Measurements from ENCODE around the gene CIPC. TPM values are rescaled to one million over a fixed set of nuclear protein-coding genes. Genes with fewer than 3 reads are reported as not detected.

Gene CIPC
- total and polyA plus RNA-seq, 8 donors = 6.0 to 81.1 (median 19.6) TPM

GRCh38 chr14:77104393-77104792 is 6.3 kb downstream of the CIPC start:
- Histone ChIP-seq H3K4me3 (no peak overlapping the region), H3K9me3 (no peaks in the 10 kb centered on the region), H3K36me3 (peaks cover 12 to 39% (median 38%) of the 10 kb centered on the region in 4 donors), H3K27ac (peak overlapping the region in 2 of 5 donors; percentile 34 to 99), H3K27me3 (no peaks in the 10 kb centered on the region), H3K4me1 (peaks cover 25 to 96% (median 61%) of the 10 kb centered on the region in 4 donors)
- intact Hi-C loops (cut with DNase I; ENCODE audit: low total_unique reads) = no loop called here
- 70 to 80% (median 76%) methylated on average over 3 of the region's 3 CpGs for WGBS, 5 donors
- TF ChIP-seq POLR2A (IDR thresholded peaks at IDR 0.05) = no peak
- no peak for TF ChIP-seq CTCF (IDR thresholded peaks at IDR 0.05)
- TF ChIP-seq POLR2AphosphoS5 (IDR thresholded peaks at IDR 0.05) = no peak
- no peak for TF ChIP-seq EP300 (IDR thresholded peaks at IDR 0.05)
- no peak for DNase-seq

- no peak for DNase-seq
- Histone ChIP-seq H3K9me3 (no peaks in the 10 kb centered on the region), H3K27me3 (no peaks in the 10 kb centered on the region), H3K36me3 (peaks cover 12 to 49% (median 48%) of the 10 kb centered on the region in 4 donors), H3K4me1 (peaks cover 25 to 96% (median 64%) of the 10 kb centered on the region in 4 donors), H3K27ac (peak overlapping the region in 2 of 5 donors; percentile 9 to 99), H3K4me3 (no peak overlapping the region)
- intact Hi-C loops (cut with DNase I; ENCODE audit: low total_unique reads) = no loop called here
- WGBS, 5 donors = 56 to 67% (median 62%) methylated on average over 6 of the region's 6 CpGs
- TF ChIP-seq POLR2AphosphoS5 (IDR thresholded peaks at IDR 0.05) (no peak), EP300 (IDR thresholded peaks at IDR 0.05) (no peak), POLR2A (IDR thresholded peaks at IDR 0.05) (no peak), CTCF (IDR thresholded peaks at IDR 0.05) (no peak)
Measured at GRCh38 chr14:77105145-77105939, 7.3 kb downstream of the CIPC start.

GRCh38 chr14:77106666-77107065 is 8.6 kb downstream of the CIPC start:
- TF ChIP-seq CTCF (IDR thresholded peaks at IDR 0.05) (no peak), POLR2A (IDR thresholded peaks at IDR 0.05) (no peak), EP300 (IDR thresholded peaks at IDR 0.05) (no peak), POLR2AphosphoS5 (IDR thresholded peaks at IDR 0.05) (no peak)
- intact Hi-C loops (cut with DNase I; ENCODE audit: low total_unique reads) = no loop called here
- H3K36me3 ChIP-seq = peaks cover 13 to 58% (median 57%) of the 10 kb centered on the region in 4 donors
- H3K27ac ChIP-seq = peak overlapping the region in 1 of 5 donors; percentile 32
- DNase-seq = no peak
- H3K9me3 ChIP-seq = no peaks in the 10 kb centered on the region
- H3K4me3 ChIP-seq = no peak overlapping the region
- H3K27me3 ChIP-seq = no peaks in the 10 kb centered on the region
- H3K4me1 ChIP-seq = peaks cover 22 to 95% (median 65%) of the 10 kb centered on the region in 4 donors
- 69 to 86% (median 77%) methylated on average over 3 of the region's 3 CpGs for WGBS, 5 donors

- intact Hi-C loops (cut with DNase I; ENCODE audit: low total_unique reads) = no loop called here
- WGBS, 5 donors = 83 to 91% (median 91%) methylated on average over 2 of the region's 2 CpGs
Measured at GRCh38 chr14:77107228-77107627, 9.2 kb downstream of the CIPC start.

More at GRCh38 chr14:77107228-77107627, 9.2 kb downstream of the CIPC start:
- Histone ChIP-seq H3K27ac (no peak overlapping the region), H3K4me3 (no peak overlapping the region), H3K27me3 (no peaks in the 10 kb centered on the region), H3K4me1 (peaks cover 26 to 93% (median 67%) of the 10 kb centered on the region in 4 donors), H3K36me3 (peaks cover 18 to 64% (median 62%) of the 10 kb centered on the region in 4 donors), H3K9me3 (no peaks in the 10 kb centered on the region)
- no peak for DNase-seq
- TF ChIP-seq CTCF (IDR thresholded peaks at IDR 0.05) (no peak), EP300 (IDR thresholded peaks at IDR 0.05) (no peak), POLR2AphosphoS5 (IDR thresholded peaks at IDR 0.05) (no peak), POLR2A (IDR thresholded peaks at IDR 0.05) (no peak)

Data from stomach (tissue), 9 donors.